Mesenteric fat pad (tissue), 1 donor: Measurements from ENCODE around the gene CTNNA3. TPM values are rescaled to one million over a fixed set of nuclear protein-coding genes. Genes with fewer than 3 reads are reported as not detected.
"Not testable (repeated sequence)": the region's sequence is repeated elsewhere in the genome, so short reads cannot be mapped to it uniquely, and the experiment has no call there.

Source experiments
- DNase-seq: peaks from one replicate; pipeline ENCODE4 v3.0.0-alpha.2; 2020; ENCODE audit warnings: low spot score
- long read RNA-seq: library from polyadenylated mRNA; unstranded; transcript quantifications from one replicate; pipeline ENCODE4 v2.0.0, GENCODE V29; 2020
- total RNA-seq: library from RNA; stranded (reverse); fragmentation: NEBNext Ultra II Directional; extraction: Animal tissue kit (Norgen Biotek cat#: 25700); gene quantifications from one replicate; pipeline ENCODE4 v1.2.1, GENCODE V29; 2021
- donor health status: DM: yes; HTN: yes; CAD: no.

The CTNNA3 gene
- 0.10 TPM for total RNA-seq
- long read RNA-seq, partial matches to known transcripts = 0 of 1 reads
- long read RNA-seq, other reads (novel, unspliced or antisense) = 1 of 1 reads

DNA sequence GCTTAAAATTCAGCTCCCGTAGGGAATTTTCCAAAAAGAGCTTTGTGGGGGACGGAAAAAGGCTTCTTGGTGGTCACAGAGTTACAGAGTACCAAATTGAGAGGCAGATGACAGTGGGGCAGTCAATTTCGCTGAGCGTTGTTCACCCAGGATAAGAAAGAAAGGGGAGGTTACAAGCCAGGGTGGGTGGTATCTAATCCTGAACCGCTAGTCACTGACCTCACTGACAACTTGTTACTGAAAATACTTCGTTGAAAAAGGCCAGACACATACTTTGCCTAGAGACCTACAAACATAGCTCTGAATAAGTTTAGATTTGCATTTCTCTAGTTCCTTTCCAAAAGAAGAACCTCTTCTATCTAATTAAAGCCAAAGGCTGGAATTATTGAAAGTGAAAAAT lies at the start of gene CTNNA3:
CTNNA3 (minus strand) TSS at position 167 of the 400 bp plus-strand sequence.
- no peak for DNase-seq

DNA sequence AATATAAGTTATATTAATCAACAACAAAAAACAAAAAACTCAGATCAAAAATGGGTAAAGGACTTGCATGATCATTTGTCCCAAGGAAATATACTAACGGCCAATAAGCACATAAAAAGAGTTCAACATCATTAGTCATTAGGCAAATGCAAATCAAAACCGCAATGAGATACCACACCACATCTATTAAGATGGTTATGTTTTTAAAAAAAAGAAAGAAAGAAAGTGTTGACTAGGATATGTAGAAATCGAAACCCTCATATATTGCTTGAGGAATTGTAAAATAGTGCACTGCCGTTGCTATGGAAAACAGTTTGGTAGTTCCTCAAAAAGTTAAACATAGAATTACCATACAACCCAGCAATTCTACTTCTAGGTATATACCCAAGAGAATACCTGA lies 39.4 kb upstream of the CTNNA3 start:
- no peak for DNase-seq

DNA sequence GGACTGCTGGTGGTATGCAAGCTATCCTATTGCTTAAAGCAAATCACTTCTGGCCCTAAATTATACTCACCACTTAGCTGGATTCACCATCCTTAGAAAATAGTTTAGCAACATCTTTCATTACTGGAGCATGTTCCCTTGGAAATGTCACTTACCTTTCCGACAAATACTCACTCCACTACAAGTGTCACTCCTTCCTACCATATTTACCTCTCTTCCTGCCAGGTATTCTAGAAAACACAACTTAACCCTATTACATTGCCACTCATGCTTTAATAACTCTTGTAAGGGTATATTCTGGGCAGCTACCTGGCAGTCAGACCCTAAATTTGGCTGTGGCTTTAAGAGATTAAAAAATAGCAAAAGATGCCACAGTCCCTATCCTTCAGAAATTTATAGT lies 37.5 kb upstream of the CTNNA3 start:
- no peak for DNase-seq

DNA sequence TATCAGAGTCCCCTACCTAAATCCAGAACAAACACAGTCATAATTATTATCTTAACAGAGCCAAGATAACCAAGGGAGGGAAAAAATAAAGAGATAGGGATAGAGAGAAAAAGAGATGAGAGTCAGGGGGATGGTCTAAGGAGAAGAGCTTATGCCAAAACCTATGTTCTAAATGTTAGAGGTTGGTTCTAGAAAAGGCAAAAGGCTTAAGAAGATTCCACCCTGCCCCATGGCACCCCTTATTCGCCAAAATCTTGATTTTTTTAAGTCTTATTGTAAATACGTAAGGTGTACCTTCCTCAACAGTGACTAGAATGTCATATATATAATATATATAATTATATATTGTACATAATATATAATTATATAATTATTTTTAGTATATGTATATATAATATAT lies 29.6 kb upstream of the CTNNA3 start:
- DNase-seq = no peak

DNA sequence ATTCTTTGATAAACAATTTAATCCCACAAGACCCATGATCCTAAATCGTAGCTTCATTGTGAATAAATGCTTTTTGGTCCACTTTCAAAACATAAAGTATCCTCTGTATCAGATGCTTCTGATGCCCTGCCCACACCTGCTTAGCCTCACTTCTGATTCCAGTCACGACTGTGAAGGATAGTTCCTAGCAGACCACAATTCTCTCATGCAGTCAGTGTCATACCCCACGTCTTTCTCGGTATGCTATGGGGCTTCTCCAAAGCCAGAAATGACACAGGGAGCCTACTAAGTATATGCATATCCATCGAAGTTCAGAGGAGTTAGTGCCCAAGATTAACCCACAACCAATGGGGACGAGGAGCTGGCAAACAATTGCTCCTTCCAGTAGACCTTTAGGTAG lies 27.6 kb upstream of the CTNNA3 start:
- no peak for DNase-seq

DNA sequence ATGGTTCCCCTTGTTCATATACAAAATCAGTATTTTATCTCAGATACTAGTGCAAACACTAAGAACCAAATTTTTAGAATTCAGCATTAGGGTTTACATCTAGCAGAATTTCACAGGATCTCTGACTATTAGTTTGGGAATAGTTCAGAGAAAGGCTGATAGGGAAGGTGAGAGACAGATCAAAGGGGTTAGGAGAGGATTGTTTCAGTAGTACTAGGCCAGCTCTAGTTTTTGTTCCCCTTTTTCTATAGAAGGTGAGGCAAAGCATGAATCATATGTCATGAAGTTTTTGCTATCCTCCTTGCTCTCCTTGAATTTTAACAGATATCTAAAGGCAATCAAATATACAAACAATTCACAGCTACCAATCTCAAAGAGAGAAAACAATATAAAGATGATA lies 26.1 kb upstream of the CTNNA3 start:
- no peak for DNase-seq

DNA sequence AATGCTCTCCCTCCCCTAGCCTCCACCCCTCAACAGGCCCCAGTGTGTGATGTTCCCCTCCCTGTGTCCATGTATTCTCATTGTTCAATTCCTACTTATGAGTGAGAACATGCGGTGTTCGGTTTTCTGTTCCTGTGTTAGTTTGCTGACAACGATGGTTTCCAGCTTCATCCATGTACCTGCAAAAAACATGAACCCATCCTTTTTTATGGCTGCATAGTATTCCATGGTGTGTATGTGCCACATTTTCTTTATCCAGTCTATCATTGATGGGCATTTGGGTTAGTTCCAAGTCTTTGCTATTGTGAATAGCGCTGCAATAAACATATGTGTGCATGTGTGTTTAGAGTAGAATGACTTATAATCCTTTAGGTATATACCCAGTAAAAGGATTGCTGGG lies 20.5 kb upstream of the CTNNA3 start:
- DNase-seq = not testable (repeated sequence)

DNA sequence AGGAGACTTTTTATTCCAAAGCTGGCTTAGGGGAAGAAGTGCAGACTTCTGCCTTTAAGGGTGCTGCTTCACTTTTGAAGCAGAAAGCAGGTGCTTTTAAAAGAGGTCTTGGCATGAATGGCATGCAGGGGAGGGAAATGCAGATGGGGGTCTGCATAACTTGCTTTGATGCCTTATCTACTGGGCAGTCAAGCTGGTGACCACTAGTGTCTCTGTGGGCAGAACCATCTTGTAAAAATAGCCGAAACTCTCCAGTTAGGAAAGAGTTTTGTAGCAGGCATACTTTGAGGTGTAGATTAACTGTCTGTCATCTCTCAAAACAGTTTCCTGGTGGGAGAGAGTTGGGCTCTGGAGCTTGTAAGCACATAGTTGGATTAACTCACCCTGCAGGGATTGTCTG lies 9.9 kb upstream of the CTNNA3 start:
- DNase-seq = no peak

DNA sequence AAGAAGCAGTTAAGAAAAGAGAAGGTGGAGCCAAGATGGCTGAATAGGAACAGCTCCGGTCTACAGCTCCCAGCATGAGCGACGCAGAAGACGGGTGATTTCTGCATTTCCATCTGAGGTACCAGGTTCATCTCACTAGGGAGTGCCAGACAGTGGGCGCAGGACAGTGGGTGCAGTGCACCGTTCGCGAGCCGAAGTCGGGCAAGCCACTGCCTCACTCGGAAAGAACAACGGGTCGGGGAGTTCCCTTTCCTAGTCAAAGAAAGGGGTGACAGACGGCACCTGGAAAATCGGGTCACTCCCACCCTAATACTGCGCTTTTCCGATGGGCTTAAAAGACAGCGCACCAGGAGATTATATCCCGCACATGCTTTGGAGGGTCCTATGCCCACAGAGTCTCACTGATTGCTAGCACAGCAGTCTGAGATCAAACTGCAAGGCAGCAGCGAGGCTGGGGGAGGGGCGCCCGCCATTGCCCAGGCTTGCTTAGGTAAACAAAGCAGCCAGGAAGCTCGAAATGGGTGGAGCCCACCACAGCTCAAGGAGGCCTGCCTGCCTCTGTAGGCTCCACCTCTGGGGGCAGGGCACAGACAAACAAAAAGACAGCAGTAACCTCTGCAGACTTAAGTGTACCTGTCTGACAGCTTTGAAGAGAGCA lies 3.7 kb upstream of the CTNNA3 start:
- not testable (repeated sequence) for DNase-seq

DNA sequence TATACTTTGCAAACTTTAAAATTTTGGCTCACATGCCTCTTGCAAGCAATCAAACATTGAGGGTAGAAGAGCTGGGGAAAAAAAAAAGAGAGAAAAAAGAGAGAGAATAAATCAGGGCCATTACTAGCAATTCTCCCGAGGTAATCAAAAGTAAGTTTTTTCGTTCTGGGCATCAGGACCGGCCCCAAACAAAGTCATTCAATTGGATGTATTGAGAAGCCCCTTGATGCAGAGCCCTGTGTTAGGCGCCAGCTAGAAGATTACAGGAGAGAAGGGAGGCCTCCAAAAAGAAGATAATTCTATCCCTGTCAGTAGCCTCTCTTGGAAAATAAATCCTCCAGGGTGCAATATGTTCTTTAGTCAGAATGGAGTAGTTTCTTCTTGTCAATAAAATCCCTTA lies 2.2 kb upstream of the CTNNA3 start:
- no peak for DNase-seq

DNA sequence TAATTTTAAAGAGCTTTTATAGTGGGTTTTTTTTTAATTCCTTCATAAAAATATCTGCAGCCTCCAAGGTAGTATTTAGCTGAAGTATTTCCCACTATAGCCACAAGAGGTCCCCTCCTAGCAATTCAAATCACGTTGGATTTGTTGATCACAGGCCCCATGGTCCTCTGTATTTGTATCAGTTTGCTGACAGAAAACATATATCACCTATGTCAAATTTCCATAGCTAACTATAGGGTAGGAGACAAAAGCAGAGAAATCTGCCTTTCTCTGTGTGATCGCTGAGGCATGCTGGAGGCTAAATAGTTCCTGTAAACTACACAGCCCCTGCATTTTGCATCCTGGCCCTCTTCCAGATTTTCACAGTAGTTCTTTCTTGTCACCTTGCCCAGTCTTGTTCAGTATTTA lies 1.7 kb upstream of the CTNNA3 start:
- no peak for DNase-seq

DNA sequence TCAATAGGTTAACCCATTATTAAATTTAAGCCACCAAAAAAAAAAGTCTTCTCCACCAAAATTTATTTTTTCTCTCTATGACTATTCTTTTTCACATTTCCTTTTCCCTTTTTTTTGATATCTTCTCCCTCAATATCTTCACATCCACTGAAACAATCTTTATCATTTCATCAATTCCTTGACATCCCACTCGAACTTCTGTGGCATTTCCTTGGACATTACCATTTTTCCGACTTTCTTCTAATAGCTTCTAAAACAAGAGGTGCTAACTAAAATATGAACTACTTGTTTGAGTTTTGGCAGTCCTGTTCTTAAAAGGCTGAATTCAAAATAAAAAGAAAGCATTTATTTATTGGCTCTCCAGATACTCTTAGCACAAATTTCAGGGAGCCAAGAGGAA lies 684 bp upstream of the CTNNA3 start:
- no peak for DNase-seq

DNA sequence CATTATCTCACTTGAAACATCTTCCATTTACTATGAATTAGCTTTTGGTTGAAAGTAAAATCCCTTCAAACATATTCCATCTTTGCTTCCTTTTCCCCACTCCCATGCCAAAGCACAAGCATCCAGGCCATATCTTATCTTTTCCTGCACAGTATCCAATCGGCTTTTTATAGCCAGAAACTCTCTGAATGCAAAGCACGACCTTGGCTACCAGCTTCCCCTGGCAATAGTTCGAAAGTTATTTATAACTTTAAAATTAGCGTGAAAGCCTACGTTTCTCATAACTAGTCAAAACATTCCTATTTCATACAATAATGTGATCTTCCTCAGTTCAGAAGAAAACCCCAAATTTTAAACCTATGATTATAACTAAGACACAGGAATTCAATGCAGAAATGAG lies 440 bp downstream of the CTNNA3 start:
- DNase-seq = no peak

DNA sequence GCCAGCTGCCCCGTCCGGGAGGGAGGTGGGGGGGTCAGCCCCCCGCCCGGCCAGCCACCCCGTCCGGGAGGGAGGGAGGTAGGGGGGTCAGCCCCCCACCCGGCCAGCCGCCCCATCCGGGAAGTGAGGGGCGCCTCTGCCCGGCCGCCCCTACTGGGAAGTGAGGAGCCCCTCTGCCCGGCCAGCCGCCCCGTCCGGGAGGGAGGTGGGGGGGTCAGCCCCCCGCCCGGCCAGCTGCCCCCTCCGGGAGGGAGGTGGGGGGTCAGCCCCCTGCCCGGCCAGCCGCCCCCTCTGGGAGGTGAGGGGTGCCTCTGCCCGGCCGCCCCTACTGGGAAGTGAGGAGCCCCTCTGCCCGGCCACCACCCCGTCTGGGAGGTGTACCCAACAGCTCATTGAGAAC lies 4.1 kb downstream of the CTNNA3 start:
- DNase-seq = not testable (repeated sequence)

DNA sequence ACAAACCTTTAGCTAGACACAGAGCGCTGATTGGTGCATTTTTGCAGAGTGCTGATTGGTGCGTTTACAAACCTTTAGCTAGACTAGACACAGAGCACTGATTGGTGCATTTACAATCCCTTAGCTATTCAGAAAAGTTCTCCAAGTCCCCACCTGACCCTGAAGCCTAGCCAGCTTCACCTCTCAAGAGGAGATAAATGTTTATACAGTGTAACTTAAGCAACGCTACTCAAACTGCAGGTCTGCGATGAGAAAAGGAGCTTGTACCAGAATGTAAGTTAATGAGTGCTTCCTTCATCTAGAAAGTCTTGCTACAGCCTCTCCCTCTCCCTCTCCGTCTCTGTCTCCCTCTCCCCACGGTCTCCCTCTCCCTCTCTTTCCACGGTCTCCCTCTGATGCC lies 5.5 kb downstream of the CTNNA3 start:
- not testable (repeated sequence) for DNase-seq

DNA sequence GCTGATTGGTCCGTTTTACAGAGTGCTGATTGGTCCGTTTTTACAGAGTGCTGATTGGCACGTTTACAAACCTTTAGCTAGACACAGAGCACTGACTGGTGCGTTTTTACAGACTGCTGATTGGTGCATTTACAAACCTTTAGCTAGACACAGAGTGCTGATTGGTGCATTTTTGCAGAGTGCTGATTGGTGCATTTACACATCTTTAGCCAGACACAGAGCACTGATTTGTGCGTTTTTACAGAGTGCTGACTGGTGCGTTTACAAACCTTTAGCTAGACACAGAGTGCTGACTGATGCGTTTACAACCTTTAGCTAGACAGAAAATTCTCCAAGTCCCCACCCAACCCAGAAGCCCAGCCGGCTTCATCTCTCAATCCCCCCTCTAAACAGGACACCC lies 11.9 kb downstream of the CTNNA3 start:
- not testable (repeated sequence) for DNase-seq

DNA sequence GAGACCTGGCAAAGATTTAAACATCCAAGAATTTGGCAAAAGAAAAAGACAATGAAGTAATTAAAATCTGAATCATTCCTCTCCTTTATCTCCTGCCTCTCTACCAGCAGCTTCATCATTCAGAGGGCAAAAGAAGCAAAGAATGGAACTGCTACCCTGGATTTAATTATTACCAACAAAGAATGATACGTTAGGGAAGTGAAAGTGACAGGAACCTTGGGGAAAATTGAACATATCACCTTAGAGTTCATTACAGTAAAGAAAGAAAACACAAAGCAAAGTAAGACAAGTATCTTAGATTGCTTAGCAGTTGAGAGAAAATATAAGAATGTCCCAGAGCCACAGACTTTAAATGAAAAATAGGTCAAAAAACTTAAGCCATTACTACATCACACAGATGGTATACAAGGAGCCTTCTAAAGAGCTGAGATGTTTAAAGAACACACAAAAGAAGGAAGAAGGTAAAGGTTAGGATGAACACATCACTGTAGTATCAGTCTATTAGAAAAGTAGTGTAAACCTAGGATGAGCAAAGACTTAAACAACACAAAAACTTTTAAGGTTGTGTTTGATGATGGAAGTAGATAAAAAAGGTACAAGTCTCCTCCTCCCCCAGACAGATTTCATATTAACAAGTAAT lies 17.5 kb downstream of the CTNNA3 start:
- no peak for DNase-seq

DNA sequence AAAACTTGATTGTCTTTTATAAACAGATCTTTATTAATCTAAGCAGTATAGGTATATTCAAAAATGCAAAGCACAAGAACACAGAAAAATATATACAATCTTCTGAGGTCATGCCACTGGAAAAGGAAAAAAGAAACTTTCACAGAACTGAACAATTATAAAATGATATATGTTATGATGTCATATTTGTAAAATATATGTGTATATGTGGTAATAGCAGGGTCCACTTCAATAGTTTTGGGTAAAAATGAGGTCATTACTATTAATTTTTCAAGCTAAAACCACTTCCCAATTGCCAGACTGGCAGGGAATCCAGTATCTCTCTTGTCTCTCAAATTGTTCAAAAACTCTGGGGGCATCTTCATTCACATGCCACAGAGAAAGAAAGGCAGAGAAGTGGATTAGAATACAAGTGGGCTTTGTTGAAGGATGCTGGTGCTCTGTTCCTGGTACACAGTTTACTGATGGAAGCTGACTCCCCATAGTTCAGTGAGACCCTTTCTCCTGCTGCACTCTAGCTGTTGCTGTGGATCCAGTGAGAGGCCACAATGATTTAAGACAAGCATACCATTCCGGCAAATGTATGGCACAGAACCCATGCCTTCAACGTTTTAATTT lies 19.7 kb downstream of the CTNNA3 start:
- DNase-seq = no peak

DNA sequence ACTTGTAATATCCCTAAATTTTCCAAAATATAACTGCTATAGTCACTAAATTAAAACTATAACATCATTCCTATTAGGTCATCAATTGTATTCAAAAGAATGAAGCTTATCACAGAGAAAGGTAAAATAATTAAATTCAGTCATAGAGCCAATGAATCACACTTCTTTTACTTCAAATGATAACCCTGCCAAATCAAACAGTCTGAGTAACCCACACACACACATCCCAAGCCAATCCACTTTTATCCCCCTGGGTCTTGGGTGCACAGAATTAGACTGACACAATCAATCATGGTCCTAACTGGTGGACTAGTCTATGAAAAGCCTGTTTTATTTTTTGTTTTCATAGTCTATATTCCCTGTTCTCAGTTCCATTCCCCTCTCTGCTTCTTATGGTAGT lies 25.6 kb downstream of the CTNNA3 start:
- no peak for DNase-seq

DNA sequence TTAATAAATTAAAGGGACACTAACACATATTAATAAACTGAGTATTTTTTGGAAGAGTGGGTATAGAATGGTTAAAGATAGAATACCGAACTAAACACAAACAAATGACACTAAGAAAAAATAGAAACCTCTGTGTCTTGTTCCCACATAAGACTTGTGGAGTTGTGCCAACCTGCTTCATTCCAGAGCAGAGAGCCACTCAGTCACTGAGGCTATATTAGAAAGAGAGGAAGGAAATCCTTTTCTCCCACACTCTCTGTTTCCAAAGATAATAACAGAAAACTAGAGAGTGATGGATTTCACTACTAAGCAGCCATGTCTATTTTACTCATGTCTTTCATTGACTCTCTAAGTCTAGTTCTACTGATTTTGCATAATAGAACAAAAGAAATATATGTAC lies 26.0 kb downstream of the CTNNA3 start:
- no peak for DNase-seq

DNA sequence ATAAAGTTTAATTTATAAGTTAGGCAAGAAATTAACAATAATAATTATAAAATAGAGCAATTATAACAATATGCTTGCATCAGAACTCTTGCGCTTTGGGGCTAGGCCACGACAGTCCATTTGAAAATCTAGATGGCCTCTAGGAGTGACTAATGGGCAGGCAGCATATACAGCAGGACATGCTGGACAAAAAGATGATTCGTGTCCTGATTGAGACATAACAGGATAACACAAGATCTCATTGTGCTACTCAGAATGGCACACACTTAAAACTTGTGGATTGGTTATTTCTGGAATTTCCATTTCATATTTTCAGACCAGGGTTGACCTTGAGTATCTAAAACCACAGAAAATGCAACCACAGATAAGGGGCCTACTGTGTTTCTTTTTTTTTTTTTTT lies 27.5 kb downstream of the CTNNA3 start:
- no peak for DNase-seq

DNA sequence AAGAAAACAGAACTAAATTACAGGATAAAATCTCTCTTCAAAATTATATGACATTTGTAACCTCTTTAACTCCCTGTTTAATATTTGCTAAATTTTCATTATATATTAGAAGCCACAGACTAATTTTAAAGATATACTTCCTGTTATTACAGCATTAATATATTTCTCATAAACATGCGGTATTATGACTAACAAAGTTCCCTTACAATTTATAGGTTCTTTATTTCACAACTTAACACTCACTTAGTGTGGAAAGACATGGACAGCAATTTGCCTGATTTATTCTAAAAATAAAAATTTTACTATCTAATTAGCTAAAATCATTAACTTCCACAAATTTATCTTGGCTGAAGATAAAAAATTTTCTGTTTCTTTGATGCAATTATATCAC lies 29.0 kb downstream of the CTNNA3 start:
- no peak for DNase-seq
